DND-41 (cell line): ENCODE results near the gene GPR148.

ENCODE experiments used
- EZH2 ChIP-seq: IDR thresholded peaks from 3 replicates; pipeline ENCODE4 v1.6.1; 2012; ENCODE audit warnings: borderline replicate concordance, low read depth, mild to moderate bottlenecking, moderate library complexity, low read length, inconsistent platforms; ENCODE audit not compliant: severe bottlenecking
- TF ChIP-seq, protein P1 (sequence below): IDR thresholded peaks from 2 replicates; pipeline ENCODE4 v1.5.1; 2012; ENCODE audit warnings: borderline replicate concordance, low read length, moderate library complexity, mild to moderate bottlenecking; ENCODE audit not compliant: poor library complexity, severe bottlenecking; ENCODE audit errors: extremely low read depth

DNA sequence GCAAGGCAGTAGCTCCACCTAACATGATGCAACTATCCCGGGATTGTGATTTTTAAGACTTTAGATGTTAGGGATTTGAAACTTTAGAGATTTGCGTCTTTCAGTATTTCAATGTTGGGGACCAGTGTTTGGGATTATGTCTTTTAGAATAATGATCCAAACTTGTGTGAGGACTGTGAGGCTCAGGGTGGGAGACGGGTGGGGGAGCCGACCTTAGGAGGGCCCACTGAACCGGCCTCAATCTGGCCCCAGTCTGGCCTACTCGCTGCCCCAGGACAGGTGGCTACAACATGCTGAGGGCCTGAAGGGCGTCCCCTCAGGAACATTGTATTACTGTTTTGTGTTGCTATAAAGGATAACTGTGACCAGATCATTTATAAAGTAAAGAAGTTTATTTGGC, 37.2 kb downstream of the GPR148 start:
- TF ChIP-seq EZH2: no peak
- TF ChIP-seq, protein P1, sequence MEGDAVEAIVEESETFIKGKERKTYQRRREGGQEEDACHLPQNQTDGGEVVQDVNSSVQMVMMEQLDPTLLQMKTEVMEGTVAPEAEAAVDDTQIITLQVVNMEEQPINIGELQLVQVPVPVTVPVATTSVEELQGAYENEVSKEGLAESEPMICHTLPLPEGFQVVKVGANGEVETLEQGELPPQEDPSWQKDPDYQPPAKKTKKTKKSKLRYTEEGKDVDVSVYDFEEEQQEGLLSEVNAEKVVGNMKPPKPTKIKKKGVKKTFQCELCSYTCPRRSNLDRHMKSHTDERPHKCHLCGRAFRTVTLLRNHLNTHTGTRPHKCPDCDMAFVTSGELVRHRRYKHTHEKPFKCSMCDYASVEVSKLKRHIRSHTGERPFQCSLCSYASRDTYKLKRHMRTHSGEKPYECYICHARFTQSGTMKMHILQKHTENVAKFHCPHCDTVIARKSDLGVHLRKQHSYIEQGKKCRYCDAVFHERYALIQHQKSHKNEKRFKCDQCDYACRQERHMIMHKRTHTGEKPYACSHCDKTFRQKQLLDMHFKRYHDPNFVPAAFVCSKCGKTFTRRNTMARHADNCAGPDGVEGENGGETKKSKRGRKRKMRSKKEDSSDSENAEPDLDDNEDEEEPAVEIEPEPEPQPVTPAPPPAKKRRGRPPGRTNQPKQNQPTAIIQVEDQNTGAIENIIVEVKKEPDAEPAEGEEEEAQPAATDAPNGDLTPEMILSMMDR: no peak
